ENCODE data around the gene KCNIP2. TPM values are rescaled to one million over a fixed set of nuclear protein-coding genes. Genes with fewer than 3 reads are reported as not detected.
A peak's percentile ranks its signal among the peaks of the same experiment; 100 is the strongest.

KCNIP2 gene
- total RNA-seq, 1 donor from 2014 or later: 18.9 TPM

GRCh38 chr10:101857802-101858476 is 14.3 kb upstream of the KCNIP2 start:
- ATAC-seq: no peak
- intact Hi-C loops (cut with DNase I): no loop called here

GRCh38 chr10:101856626-101857025 is 13.0 kb upstream of the KCNIP2 start:
- DNase-seq (ENCODE audit: low spot score) (no peak), ATAC-seq (no peak)
- intact Hi-C loops (cut with DNase I): no loop called here

More at GRCh38 chr10:101857802-101858476, 14.3 kb upstream of the KCNIP2 start:
- no peak for DNase-seq (ENCODE audit: low spot score)

GRCh38 chr10:101851411-101852116 is 8.0 kb upstream of the KCNIP2 start:
- ATAC-seq: peak; percentile 38
- DNase-seq (ENCODE audit: low spot score): no peak
- intact Hi-C loops (cut with DNase I): no loop called here

- intact Hi-C loops (cut with DNase I): no loop called here
- DNase-seq (ENCODE audit: low spot score): no peak
- ATAC-seq: no peak
These were observed 7.1 kb upstream of the KCNIP2 start for GRCh38 chr10:101850749-101851148.

GRCh38 chr10:101848894-101849351 is 5.3 kb upstream of the KCNIP2 start:
- DNase-seq (ENCODE audit: low spot score): no peak
- peak; percentile 63 for ATAC-seq
- intact Hi-C loops (cut with DNase I): loop anchor here (10.0 kb wide), 1 partner anchor 166 kb away; no protein-coding TSS in a partner anchor

GRCh38 chr10:101848408-101848807 is 4.8 kb upstream of the KCNIP2 start:
- ATAC-seq: peak; percentile 21
- DNase-seq (ENCODE audit: low spot score): peak; percentile 31
- intact Hi-C loops (cut with DNase I): loop anchor here (10.0 kb wide), 1 partner anchor 166 kb away; no protein-coding TSS in a partner anchor

- DNase-seq (ENCODE audit: low spot score) (no peak), ATAC-seq (no peak)
- intact Hi-C loops (cut with DNase I): loop anchor here (10.0 kb wide), 1 partner anchor 169 kb away; no protein-coding TSS in a partner anchor
These were observed 2.3 kb upstream of the KCNIP2 start for GRCh38 chr10:101845893-101846292.

GRCh38 chr10:101841826-101842225 is 1.8 kb downstream of the KCNIP2 start:
- DNase-seq (ENCODE audit: low spot score) (no peak), ATAC-seq (no peak)
- intact Hi-C loops (cut with DNase I): loop anchor here (10.0 kb wide), 1 partner anchor 173 kb away; no protein-coding TSS in a partner anchor

GRCh38 chr10:101840741-101841453 is 2.7 kb downstream of the KCNIP2 start:
- intact Hi-C loops (cut with DNase I): loop anchor here (10.0 kb wide), 1 partner anchor 174 kb away; no protein-coding TSS in a partner anchor
- peak; percentile 86 for DNase-seq (ENCODE audit: low spot score)
- peak; percentile 90 for ATAC-seq

- peak; percentile 68 for DNase-seq (ENCODE audit: low spot score)
- intact Hi-C loops (cut with DNase I): loop anchor here (10.0 kb wide), 1 partner anchor 175 kb away; no protein-coding TSS in a partner anchor
- peak; percentile 22 for ATAC-seq
These were observed 3.4 kb downstream of the KCNIP2 start for GRCh38 chr10:101840102-101840684.

GRCh38 chr10:101839416-101840063 is 4.1 kb downstream of the KCNIP2 start:
- DNase-seq (ENCODE audit: low spot score) (peak; percentile 73), ATAC-seq (peak; percentile 33)
- intact Hi-C loops (cut with DNase I): loop anchor here (10.0 kb wide), 1 partner anchor 175 kb away; no protein-coding TSS in a partner anchor

- intact Hi-C loops (cut with DNase I): no loop called here
- no peak for DNase-seq (ENCODE audit: low spot score)
- ATAC-seq: no peak
These were observed 4.6 kb downstream of the KCNIP2 start for GRCh38 chr10:101839002-101839401.

GRCh38 chr10:101838416-101838970 is 5.1 kb downstream of the KCNIP2 start:
- intact Hi-C loops (cut with DNase I): no loop called here
- ATAC-seq (no peak), DNase-seq (ENCODE audit: low spot score) (no peak)

GRCh38 chr10:101837748-101838147 is 5.9 kb downstream of the KCNIP2 start:
- DNase-seq (ENCODE audit: low spot score): no peak
- ATAC-seq: no peak
- intact Hi-C loops (cut with DNase I): no loop called here

GRCh38 chr10:101835362-101835761 is 8.2 kb downstream of the KCNIP2 start:
- no peak for ATAC-seq
- no peak for DNase-seq (ENCODE audit: low spot score)
- intact Hi-C loops (cut with DNase I): no loop called here

- intact Hi-C loops (cut with DNase I): no loop called here
- ATAC-seq (no peak), DNase-seq (ENCODE audit: low spot score) (no peak)
These were observed 9.3 kb downstream of the KCNIP2 start for GRCh38 chr10:101834341-101834740.

- no peak for ATAC-seq
- DNase-seq (ENCODE audit: low spot score): no peak
- intact Hi-C loops (cut with DNase I): no loop called here
These were observed 10.1 kb downstream of the KCNIP2 start for GRCh38 chr10:101833466-101833865.

GRCh38 chr10:101832325-101832771 is 11.3 kb downstream of the KCNIP2 start:
- ATAC-seq (no peak), DNase-seq (ENCODE audit: low spot score) (no peak)
- intact Hi-C loops (cut with DNase I): no loop called here

Measured in sciatic nerve (tissue), 2 donors.